22Rv1 (cell line): ENCODE results near the gene TSPAN9.

ENCODE experiments used
- CTCF ChIP-seq: fragments of 450-650 bp; IDR thresholded peaks from 2 replicates; pipeline ENCODE4 v1.5.1; 2017; ENCODE audit warnings: mild to moderate bottlenecking
- ZFX ChIP-seq: fragments of 450-650 bp; IDR thresholded peaks from 2 replicates; pipeline ENCODE4 v1.6.1; 2017; ENCODE audit warnings: antibody characterized with exemption, borderline replicate concordance

GRCh38 chr12:3285570-3285969 is 208.4 kb downstream of the TSPAN9 start:
- TF ChIP-seq CTCF (no peak), ZFX (no peak)
